ENCODE data around the gene SCD5. TPM values are rescaled to one million over a fixed set of nuclear protein-coding genes. Genes with fewer than 3 reads are reported as not detected.

SCD5 gene
- polyA plus RNA-seq, 2 of the 4 experiments (the other 2 are of a cell fraction), result 9.8 to 11.9 TPM

- Histone ChIP-seq H3K4me3 (no peak overlapping the region), H3K4me2 (no peak overlapping the region), H3K4me1 (no peaks in the 10 kb centered on the region), H3K9me3 (no peaks in the 10 kb centered on the region), H3K27ac (no peak overlapping the region)
- no peak for DNase-seq (ENCODE audit: low read depth in 1 of 2, low spot score in 1 of 2)
- POLR2A ChIA-PET, result no interaction called here
- CTCF ChIA-PET, result no interaction called here
- no peak for ATAC-seq
- 20% methylated on average over 1 of the region's 1 CpG for WGBS (ENCODE audit: missing lambda C conversion rate)
- TF ChIP-seq FOSB (CRISPR knock-in tag; IDR thresholded peaks at IDR 0.05), result no peak
- TF ChIP-seq CTCF (IDR thresholded peaks at IDR 0.05), result no peak
- no peak for TF ChIP-seq ZC3H11A (IDR thresholded peaks at IDR 0.05)
- TF ChIP-seq TFCP2L1 (CRISPR knock-in tag; IDR thresholded peaks at IDR 0.05), result no peak
- no peak for TF ChIP-seq CBX8 (IDR thresholded peaks at IDR 0.05)
- TF ChIP-seq MYC (IDR thresholded peaks at IDR 0.05; ENCODE audit: borderline replicate concordance, low read length), result no peak
- no peak for TF ChIP-seq KDM1A (IDR thresholded peaks at IDR 0.05; ENCODE audit: low read depth)
- TF ChIP-seq EHF (CRISPR knock-in tag; IDR thresholded peaks at IDR 0.05), result no peak
- no peak for TF ChIP-seq RFX5 (IDR thresholded peaks at IDR 0.05)
- TF ChIP-seq HOXB5 (CRISPR knock-in tag; IDR thresholded peaks at IDR 0.05), result no peak
- no peak for TF ChIP-seq ZNF302 (CRISPR knock-in tag; IDR thresholded peaks at IDR 0.05)
- no peak for FAIRE-seq
Measured at GRCh38 chr4:82681754-82682153, 116.8 kb downstream of the SCD5 start.

GRCh38 chr4:82680834-82681233 is 117.8 kb downstream of the SCD5 start:
- TF ChIP-seq USF2 (IDR thresholded peaks at IDR 0.05) (no peak), ELK1 (IDR thresholded peaks at IDR 0.05; ENCODE audit: low read depth, low read length) (no peak), KDM1A (IDR thresholded peaks at IDR 0.05; ENCODE audit: low read depth) (no peak), POLR2A (IDR thresholded peaks at IDR 0.05; ENCODE audit: low read length) (no peak)
- H3K9me3 ChIP-seq, result no peaks in the 10 kb centered on the region
- H3K4me2 ChIP-seq, result no peak overlapping the region
- ATAC-seq, result no peak
- CTCF ChIA-PET, result no interaction called here
- H3K4me1 ChIP-seq, result no peaks in the 10 kb centered on the region
- 86% methylated on average over 6 of the region's 9 CpGs for WGBS (ENCODE audit: missing lambda C conversion rate)
- POLR2A ChIA-PET, result no interaction called here
- FAIRE-seq, result no peak
- no peak overlapping the region for H3K27ac ChIP-seq
- no peak for DNase-seq (ENCODE audit: low read depth in 1 of 2, low spot score in 1 of 2)
- no peak overlapping the region for H3K4me3 ChIP-seq

GRCh38 chr4:82679531-82679930 is 119.1 kb downstream of the SCD5 start:
- 69% methylated on average over 1 of the region's 1 CpG for WGBS (ENCODE audit: missing lambda C conversion rate)
- no peak overlapping the region for H3K27ac ChIP-seq
- no peak; a peak in 1 of 6 replicates for ATAC-seq
- no peak overlapping the region for H3K4me2 ChIP-seq
- no peak for FAIRE-seq
- H3K4me1 ChIP-seq, result no peaks in the 10 kb centered on the region
- no peak overlapping the region for H3K4me3 ChIP-seq
- DNase-seq (ENCODE audit: low read depth in 1 of 2, low spot score in 1 of 2), result no peak
- ChIA-PET CTCF (no interaction called here), POLR2A (no interaction called here)
- TF ChIP-seq FOSL2 (IDR thresholded peaks at IDR 0.05) (no peak), FOSL2 (CRISPR knock-in tag; IDR thresholded peaks at IDR 0.05) (no peak), FOXS1 (CRISPR knock-in tag; IDR thresholded peaks at IDR 0.05) (no peak), JUN (IDR thresholded peaks at IDR 0.05) (no peak), MYC (IDR thresholded peaks at IDR 0.05; ENCODE audit: borderline replicate concordance, low read length) (no peak), RAD21 (conservative IDR thresholded peaks at IDR 0.05 in 1 of 2, IDR thresholded peaks at IDR 0.05 in 1 of 2) (no peak), CHD4 (IDR thresholded peaks at IDR 0.05; ENCODE audit: borderline replicate concordance) (no peak), EHMT2 (IDR thresholded peaks at IDR 0.05; ENCODE audit: low read depth) (no peak), TP53 (CRISPR knock-in tag; IDR thresholded peaks at IDR 0.05) (no peak), MAX (IDR thresholded peaks at IDR 0.05) (no peak), SMC3 (IDR thresholded peaks at IDR 0.05) (no peak), HOXB13 (CRISPR knock-in tag; IDR thresholded peaks at IDR 0.05; ENCODE audit: low read depth) (no peak), MAZ (IDR thresholded peaks at IDR 0.05; ENCODE audit: borderline replicate concordance, low read depth, low read length) (no peak), REST (IDR thresholded peaks at IDR 0.05) (no peak), PHF8 (IDR thresholded peaks at IDR 0.05; ENCODE audit: borderline replicate concordance, low read depth) (no peak), HDAC2 (IDR thresholded peaks at IDR 0.05) (no peak), EP300 (IDR thresholded peaks at IDR 0.05) (no peak), HOXA7 (CRISPR knock-in tag; IDR thresholded peaks at IDR 0.05) (no peak)
- no peaks in the 10 kb centered on the region for H3K9me3 ChIP-seq

Measured in A549 (cell line).